Left colon (tissue), 2 donors: ENCODE measurements around the gene GPATCH8. TPM values are rescaled to one million over a fixed set of nuclear protein-coding genes. Genes with fewer than 3 reads are reported as not detected.
"Not testable (repeated sequence)": the region's sequence is repeated elsewhere in the genome, so short reads cannot be mapped to it uniquely, and the experiment has no call there.

Experiments
- ATAC-seq: fragments of 200-7000 bp; cut with Tn5 transposase; one replicate; pipeline ENCODE4 v1.9.1; 2020; ENCODE audit warnings: mild to moderate bottlenecking, moderate library complexity
- DNase-seq, 2 donors: peaks; one replicate each; pipeline ENCODE4 v3.0.0-alpha.2; 2020
- intact Hi-C, 2 donors: fragments of 100-400 bp; cut with DNase I in 1 of 2; cut with micrococcal nuclease in 1 of 2; formaldehyde crosslinking; loops; one replicate each; pipeline versions ENCODE4 v1.11.2 to v1.14.0; 2022; cut with DNase I, micrococcal nuclease
- total RNA-seq, 2 donors: library from RNA; stranded (reverse); fragmentation: NEBNext Ultra II Directional; extraction: Animal tissue kit (Norgen Biotek cat#: 25700); gene quantifications; one replicate each; pipeline ENCODE4 v1.2.1, GENCODE V29; 2021
- donor health status: DM: no; HTN: no; CAD: no.
- donor health status: DM: yes; HTN: yes; CAD: no.

The GPATCH8 gene
- total RNA-seq, 2 donors from 2014 or later: 29.1 to 33.7 TPM

DNA sequence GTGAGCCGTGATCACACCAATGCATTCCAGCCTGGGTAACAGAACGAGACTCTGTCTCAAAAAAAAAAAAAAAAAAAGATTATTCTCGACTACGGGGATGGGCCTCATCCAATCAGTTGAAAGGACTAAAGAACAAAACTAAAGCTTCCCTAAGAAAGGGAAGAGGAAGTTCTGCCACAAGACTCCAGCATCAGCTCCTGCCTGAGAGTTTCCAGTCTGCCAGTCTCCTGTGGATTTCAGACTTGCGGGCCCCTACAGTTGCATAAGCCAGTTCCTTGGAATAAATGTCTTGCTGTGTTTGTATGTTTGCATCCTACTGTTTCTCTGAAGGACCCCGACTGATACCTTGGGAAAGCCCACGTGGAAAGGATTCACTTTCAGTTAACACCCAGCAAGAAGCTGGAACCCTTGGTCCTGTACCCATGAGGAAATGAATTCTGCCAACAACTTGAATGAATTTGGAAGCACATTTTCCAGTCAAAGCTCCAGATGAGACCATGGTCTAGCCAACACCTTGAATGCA lies 27.8 kb upstream of the GPATCH8 start:
- no peak for DNase-seq
- no peak for ATAC-seq
- intact Hi-C loops: loop anchor here in 1 of 2 donors (5.0 kb wide), 1 partner anchor 106 kb away; no protein-coding TSS in a partner anchor

DNA sequence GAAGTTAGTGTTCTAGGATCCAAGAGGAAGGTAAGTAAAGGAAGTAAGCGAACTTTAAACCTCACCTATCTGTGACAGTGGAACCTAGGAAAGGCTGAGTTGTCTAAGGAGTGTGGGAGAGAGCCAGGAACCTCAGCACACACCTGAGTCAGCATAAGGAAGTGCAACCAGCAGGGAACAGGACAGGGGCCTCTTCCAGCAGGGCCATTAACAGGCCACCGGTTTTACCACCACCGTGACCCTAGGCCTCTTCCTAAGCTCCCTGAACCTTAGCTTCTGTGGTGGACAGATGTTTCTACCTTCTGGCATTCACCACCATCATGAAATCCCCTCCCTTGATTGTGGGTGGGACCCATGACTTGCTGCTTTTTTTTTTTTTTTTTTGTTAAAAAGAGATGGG lies 26.7 kb upstream of the GPATCH8 start:
- ATAC-seq: no peak
- DNase-seq: no peak
- intact Hi-C loops: loop anchor here in 1 of 2 donors (5.0 kb wide), 1 partner anchor 107 kb away; no protein-coding TSS in a partner anchor

DNA sequence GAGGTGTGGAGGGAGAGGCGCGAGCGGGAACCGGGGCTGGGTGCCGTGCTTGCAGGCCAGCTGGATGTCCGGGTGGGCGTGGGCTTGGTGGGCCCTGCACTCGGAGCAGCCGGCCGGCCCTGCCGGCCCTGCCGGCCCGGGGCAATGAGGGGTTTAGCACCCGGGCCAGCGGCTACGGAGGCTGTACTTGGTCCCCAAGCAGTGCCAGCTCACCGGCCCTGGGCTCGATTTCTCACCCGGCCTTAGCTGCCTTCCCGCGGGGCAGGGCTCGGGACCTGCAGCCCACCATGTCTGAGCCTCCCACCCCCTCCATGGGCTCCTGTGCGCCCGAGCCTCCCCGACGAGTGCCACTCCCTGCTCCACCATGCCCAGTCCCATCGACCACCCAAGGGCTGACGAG lies 24.7 kb upstream of the GPATCH8 start:
- intact Hi-C loops: no loop called here
- DNase-seq: no peak
- no peak for ATAC-seq

DNA sequence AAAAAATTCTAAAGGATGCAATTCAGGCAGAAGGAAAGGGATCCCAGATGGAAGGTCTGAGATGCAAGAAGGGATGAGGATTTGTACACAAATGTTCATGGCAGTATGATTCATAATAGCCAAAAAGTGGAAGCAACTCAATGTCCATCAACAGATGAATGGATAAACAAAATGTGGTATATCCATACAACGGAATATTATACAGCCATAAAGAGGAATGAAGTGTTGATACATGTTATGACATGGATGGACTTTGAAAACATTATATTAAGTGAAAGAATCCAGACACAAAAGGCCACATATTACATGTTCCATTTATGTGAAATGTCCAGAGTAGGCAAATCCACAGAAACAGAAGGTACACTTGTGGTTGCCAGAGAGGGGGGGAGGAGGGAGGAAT lies 23.9 kb upstream of the GPATCH8 start:
- no peak for ATAC-seq
- no peak for DNase-seq
- intact Hi-C loops: no loop called here

DNA sequence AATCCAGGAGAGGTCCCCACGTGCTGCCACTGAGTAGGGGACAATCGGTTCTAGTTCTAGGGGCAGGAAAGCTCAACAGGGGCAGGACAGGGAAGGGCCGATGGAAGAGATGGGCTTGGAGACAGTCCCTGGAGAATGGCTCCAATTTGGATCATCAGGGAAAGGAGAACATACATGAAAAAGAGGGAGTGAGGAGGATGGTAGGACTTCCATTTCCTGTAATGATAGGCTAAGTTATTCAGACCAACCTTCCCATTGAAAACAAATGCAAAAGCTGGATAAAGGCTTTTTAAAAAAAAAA lies 20.4 kb upstream of the GPATCH8 start:
- intact Hi-C loops: no loop called here
- no peak for ATAC-seq
- DNase-seq: no peak

DNA sequence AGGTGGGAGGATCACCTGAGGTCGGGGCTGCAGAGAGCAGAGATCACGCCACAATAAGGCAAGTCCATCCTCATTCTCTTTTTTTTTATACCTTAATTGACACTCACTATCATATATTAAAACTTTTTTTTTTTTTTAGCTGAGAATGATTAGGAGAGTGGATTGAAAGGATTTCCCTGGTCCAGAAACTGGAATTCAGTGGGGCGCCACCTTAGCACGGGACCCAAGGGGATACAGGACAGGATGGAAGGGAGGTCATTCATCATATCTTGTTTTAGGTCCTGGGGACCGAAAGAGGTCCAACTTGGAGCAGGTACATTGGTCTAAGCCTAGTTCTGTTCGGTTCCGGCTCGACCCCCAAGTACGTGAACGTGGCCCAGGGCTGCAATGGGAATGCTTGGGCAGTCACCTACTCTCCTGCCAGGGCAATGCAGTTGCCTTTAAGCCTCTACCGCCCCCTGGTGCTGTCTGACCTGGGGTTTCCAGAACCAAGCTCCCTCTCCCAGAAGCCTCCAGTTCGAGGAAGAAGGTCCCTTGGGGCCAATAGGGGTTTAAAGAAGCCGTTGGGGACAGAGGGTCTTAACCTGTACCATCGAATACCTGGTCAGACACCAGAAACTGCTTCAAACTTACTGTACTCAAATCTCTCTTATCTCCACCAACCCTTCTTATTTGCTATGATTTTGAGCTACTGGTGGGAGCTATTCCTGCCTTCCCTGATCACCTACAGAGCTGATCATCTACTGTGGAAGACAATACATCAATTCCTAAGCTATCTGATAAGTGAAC lies 19.9 kb upstream of the GPATCH8 start:
- peak; percentile 46 to 83 for DNase-seq
- intact Hi-C loops: no loop called here

DNA sequence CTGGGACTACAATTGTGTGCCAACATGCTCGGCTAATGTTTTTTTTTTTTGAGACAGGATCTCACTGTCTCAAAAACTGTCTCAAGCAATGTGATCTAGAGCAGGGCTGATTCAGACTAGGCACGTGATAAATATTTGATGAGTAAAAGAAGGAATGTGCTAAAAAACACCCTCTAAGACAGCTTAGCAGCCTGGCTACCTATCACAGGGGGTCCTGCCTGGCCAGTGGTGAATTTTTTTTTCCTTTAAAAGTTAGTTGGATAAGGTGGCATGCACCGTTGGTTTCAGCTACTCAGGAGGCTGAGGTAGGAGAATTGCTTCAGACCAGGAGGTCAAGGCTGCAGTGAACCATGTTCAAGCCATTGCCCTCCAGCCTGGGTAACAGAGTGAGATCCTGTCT lies 14.8 kb upstream of the GPATCH8 start:
- ATAC-seq (no peak), DNase-seq (no peak)
- intact Hi-C loops: no loop called here

More for the DNA sequence above, 19.9 kb upstream of the GPATCH8 start:
- ATAC-seq: peak; percentile 85

DNA sequence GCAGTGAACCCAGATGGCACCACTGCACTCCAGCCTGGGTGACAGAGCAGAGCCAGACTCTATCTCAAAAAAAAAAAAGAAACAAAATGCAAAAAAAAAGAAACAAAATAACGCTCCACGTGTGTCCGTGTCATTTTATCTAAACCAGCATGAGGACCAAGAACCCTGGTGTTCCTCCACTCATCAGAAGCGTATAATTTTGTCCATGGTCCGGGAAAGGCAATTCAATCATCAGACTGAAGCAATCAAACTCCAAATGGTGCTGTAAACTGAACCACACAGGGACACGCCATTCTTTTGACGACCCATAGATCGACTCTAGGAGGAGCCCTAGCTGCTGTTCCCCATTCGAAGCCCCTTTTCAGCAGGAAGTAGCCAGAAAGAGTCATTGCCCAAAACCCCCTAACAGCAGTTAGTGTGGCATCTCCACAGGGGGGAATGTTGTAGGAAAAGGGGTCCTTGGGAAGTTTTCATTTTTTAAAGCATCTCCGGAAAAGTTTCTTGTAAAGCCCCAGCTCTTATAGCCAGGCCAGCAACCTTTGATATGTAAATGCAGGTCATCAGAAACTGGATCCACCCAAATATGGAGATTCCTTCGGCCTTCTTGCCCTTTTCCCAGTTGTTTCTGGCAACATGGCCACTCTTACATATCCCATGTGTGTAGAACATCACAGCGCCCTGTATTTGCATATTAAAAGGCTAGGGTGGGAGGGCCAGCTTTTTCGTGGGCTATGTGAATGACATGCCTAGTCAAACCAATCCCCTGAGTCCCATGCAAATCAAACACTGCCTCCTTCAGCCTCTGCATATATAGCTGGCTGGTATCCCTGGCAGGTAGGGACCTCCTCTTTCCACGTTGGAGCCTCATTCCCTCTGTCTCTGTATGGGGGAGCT lies 8.3 kb upstream of the GPATCH8 start:
- DNase-seq, ATAC-seq, intact Hi-C loops: not testable (repeated sequence)

DNA sequence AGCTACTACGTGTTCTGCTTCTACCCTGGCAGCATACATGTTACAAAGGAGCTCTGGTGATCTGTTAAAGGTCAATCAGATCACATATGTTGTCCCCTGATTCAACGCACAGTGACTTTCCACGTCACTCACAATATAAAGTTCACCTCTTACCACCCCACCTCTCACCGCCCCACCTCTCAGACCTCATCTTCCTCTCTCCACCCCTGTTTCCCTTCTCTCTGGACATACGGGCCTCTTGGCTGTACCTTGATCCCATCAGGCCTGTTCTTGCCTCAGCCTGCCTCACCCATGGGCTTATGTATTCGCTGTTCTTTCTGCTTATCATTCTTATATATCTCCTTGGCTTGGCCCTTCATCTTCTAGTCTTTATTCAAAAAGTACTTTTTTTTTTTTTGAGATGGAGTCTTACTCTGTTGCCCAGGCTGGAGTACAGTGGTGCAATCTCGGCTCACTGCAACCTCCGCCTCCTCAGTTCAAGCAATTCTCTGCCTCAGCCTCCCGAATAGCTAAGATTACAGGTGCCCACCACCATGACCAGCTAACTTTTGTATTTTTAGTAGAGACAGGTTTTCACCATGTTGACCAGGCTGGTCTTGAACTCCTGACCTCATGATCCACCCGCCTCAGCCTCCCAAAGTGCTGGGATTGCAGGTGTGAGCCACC lies 3.9 kb upstream of the GPATCH8 start:
- ATAC-seq, intact Hi-C loops, DNase-seq: not testable (repeated sequence)

DNA sequence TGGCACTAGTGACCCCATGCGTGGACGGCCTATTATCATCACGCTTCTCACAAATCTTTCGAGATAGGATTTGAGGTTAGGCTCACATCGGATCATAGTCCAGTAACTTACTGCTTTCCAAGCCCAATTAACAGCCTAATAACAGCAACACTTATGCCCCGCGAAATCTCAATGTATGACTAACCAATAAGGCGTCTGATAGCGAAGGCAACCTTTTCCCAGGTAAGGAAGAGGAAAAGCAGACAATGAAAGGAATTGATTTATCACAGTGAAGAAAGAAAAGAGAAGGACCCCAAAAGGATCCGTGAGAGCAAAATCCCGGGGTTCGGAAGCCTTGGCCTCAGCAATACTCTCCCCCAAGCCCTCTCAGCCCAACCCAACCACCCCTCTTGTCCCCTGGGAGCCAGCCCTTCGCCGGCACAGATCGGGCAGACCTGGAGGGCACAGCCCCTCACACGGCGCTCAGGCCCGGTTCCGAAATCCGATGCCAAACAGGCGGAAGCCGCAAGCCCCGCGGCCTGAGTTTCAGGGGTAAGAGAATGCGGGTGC lies 534 bp downstream of the GPATCH8 start:
- ATAC-seq (peak; percentile 38), DNase-seq (no peak)
- intact Hi-C loops: no loop called here

DNA sequence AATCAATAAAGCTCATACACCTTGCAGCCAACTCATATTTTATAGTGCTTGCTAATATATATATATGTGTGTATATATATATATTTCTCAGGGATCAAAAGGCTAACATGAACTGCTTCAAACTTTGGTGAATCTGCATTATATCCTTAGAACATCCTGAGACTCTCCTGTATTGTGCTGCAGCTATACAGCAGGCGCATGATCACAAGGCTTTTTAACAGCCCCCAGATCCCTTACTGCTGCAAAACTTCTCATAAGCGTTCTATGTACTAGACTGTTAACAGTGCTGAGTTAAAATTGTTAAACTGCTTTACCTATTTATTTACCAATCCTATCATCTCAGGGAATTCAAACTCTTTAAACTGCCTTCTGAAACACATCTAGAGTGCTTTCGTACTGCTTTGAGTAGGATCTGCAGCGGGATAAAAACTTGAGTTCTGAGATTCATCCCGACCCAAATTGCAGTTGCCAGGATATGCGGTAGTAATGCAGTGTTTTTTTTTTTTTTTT lies 1.3 kb downstream of the GPATCH8 start:
- intact Hi-C loops: no loop called here
- DNase-seq (no peak), ATAC-seq (no peak)

DNA sequence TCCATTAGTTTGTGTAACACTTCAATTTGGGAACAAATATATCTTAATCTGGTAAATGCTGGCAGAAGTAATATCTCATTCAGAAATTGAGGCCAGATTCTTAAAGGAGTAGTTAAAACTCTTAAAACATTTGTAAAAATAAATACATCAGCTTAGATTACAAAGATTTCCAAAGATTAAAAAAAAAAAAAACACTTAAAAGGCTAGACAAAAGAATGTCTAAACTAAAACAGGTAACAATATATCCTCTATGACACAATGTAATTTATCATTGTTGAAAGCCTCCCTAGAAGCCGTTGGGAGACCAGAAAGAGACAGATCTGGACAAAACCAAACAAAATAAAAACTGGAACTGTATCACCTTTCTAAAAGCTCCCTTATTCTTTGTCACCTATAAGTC lies 3.5 kb downstream of the GPATCH8 start:
- DNase-seq (no peak), ATAC-seq (no peak)
- intact Hi-C loops: no loop called here

DNA sequence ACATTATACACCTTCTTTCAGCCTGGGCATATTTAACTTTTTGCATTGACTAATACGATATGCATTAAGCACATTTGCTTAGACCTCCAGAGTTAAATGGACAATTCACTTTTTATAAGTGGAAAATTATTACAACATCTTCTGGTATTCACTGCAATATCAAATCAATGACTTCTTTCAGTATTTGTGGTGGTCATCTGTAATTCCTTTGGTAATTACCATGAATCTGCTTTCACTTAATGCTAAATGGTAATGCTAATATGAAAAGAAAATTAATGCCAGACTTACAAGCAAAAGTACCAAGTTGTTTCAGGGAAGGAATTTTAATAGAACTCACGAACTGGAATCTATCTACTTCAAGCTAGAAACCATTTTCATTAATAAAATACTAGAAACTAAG lies 6.4 kb downstream of the GPATCH8 start:
- no peak for DNase-seq
- intact Hi-C loops: no loop called here

DNA sequence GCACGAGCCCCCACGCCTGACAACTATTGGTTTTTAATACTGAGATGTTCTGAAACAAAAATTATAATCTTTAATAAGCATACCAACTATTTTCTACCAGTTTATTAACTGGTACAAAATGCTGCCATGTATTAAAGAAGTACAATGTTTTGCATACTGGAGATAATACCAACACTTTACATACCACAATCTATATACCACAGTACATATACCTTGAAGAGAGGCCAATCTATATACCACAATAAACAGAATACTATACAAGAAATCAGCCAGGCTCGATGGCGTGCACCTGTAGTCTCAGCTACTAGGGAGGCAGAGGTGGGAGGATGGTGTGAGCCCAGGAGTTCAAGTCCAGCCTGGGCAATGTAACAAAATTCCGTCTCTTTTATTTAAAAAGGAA lies 9.9 kb downstream of the GPATCH8 start:
- intact Hi-C loops: no loop called here
- ATAC-seq: no peak

More for the DNA sequence above, 6.4 kb downstream of the GPATCH8 start:
- no peak for ATAC-seq

DNA sequence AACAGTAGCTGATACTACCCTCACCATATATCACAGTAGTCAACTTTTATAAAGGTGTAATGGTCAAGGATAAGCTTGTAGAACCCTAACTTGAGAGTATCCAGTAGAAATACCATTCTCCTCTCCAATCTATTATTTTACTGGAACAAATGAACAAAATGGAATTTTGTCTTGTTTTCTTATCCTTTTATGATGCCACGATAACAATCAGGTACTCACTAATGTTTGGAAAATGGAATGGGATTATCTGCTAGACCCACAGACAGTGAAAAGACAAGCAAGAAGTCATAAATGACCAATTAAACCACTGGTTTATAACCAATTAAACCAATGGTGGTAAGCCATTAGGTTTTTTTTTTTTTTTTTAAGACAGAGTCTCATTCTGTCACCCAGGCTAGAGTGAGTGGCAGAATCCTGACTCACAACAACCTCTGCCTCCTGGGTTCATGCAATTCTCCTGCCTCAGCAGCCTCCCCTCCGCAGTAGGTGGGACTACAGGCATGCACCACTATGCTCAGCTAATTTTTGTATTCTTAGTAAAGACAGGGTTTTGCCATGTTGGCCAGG lies 10.4 kb downstream of the GPATCH8 start:
- intact Hi-C loops: no loop called here
- ATAC-seq (no peak), DNase-seq (no peak)

More for the DNA sequence above, 9.9 kb downstream of the GPATCH8 start:
- DNase-seq: no peak

DNA sequence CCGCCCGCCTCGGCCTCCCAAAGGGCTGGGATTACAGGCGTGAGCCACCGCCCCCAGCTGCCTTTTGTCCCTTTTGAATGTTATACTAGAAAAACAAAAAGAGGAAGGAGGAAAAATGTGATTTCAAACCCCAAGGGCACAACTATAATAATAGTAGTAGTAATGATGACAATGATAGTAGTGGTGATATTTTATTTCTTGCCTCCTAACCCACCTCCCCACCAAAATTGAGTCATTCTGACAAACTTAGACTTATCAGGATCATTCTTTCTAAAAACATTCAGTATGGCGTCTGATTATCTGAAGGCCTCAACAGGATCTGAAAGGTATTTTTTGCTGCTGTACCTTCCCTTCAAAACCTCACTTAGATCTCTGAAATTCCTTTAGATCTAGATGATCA lies 13.6 kb downstream of the GPATCH8 start:
- no peak for DNase-seq
- intact Hi-C loops: no loop called here
- ATAC-seq: no peak

DNA sequence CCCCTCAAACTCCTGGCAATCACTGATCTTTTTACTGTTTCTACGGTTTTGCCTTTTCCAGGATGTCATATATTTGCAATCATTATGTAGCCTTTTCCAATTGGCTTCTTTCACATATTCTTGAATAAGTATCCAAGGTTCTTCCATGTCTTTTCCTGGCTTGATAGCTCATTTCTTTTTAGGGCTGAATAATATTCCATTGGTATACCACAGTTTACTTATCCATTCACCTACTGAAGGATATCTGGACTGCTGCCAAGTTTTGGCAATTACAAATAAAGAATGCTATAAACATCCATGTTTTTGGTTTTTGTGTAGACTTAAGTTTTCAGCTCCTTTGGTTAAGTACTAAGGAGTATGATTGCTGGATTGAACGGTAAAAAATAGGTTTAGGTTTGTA lies 16.0 kb downstream of the GPATCH8 start:
- ATAC-seq (no peak), DNase-seq (no peak)
- intact Hi-C loops: no loop called here

DNA sequence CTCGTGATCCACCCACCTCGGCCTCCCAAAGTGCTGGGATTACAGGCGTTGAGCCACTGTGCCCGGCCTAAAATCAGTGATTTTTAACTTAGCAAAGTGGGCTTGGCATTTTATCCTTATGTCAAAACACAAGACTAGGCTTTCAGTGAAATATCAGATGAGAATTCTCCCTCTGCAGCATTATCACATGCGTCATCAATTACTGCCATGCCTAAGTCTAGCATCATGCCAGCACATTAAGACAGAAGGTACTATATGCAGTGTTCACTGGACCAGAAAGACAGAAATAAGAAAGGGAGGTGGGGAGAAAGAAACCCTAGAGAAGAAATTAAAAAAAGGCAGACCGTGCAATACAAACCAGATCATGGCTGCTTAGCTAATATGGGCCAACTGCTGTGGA lies 29.8 kb downstream of the GPATCH8 start:
- ATAC-seq (no peak), DNase-seq (no peak)
- intact Hi-C loops: no loop called here

DNA sequence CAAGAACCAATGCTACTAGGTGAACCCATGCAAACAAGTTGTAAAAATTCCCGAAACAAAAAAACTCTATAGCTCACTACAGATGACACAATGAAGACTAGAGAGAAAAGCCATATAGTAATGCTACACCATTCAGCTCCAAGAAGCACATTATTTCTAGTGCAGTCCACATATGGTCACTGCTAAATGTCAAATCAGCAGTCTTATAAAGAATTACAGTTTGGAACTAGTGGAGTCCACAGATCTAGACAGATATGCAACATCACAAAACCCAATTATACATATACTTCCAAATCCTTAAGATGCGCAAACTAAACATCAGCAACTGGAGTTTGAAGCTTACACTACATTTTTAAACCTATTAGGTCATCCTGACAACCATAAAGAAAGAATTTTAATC lies 33.5 kb downstream of the GPATCH8 start:
- DNase-seq (no peak), ATAC-seq (no peak)
- intact Hi-C loops: no loop called here
